HG02623 (cell line): ENCODE results near the gene GORASP1.
A peak's percentile ranks its signal among the peaks of the same experiment; 100 is the strongest.
"Not testable (repeated sequence)": the region's sequence is repeated elsewhere in the genome, so short reads cannot be mapped to it uniquely, and the experiment has no call there.

Experiments used
- ATAC-seq: cut with Tn5 transposase; IDR thresholded peaks from one replicate; pipeline ENCODE4 v1.9.1; 2021; ENCODE audit warnings: moderate library complexity; ENCODE audit not compliant: unreplicated experiment

The GORASP1 gene

GRCh38 chr3:39075910-39076309 lies 31.5 kb downstream of the GORASP1 start:
- no peak for ATAC-seq

- ATAC-seq, result no peak
These were observed 38.9 kb downstream of the GORASP1 start for GRCh38 chr3:39068556-39068955.

- no peak for ATAC-seq
These were observed 40.1 kb downstream of the GORASP1 start for GRCh38 chr3:39067286-39067685.

GRCh38 chr3:39065197-39065596 lies 42.2 kb downstream of the GORASP1 start:
- ATAC-seq, result peak; percentile 97

GRCh38 chr3:39064646-39065045 lies 42.8 kb downstream of the GORASP1 start:
- ATAC-seq, result no peak

GRCh38 chr3:39063143-39063542 lies 44.3 kb downstream of the GORASP1 start:
- ATAC-seq, result no peak

GRCh38 chr3:39062180-39062579 lies 45.2 kb downstream of the GORASP1 start:
- no peak for ATAC-seq

- ATAC-seq, result not testable (repeated sequence)
These were observed 46.2 kb downstream of the GORASP1 start for GRCh38 chr3:39061228-39061627.

- ATAC-seq, result no peak
These were observed 51.3 kb downstream of the GORASP1 start for GRCh38 chr3:39056151-39056550.

- no peak for ATAC-seq
These were observed 53.7 kb downstream of the GORASP1 start for GRCh38 chr3:39053696-39054095.

- ATAC-seq, result no peak
These were observed 54.8 kb downstream of the GORASP1 start for GRCh38 chr3:39052583-39052982.

GRCh38 chr3:39051649-39052561 lies 55.5 kb downstream of the GORASP1 start, which contains the start of the genes SCN11A and WDR48:
SCN11A (minus strand) TSS chr3:39051944; CDS start chr3:38950362, 101,582 bp downstream.
WDR48 (plus strand) TSS chr3:39052016; CDS start chr3:39052026, 10 bp downstream.
- ATAC-seq, result peak; percentile 96

GRCh38 chr3:39050029-39050428 lies 57.4 kb downstream of the GORASP1 start:
- ATAC-seq, result no peak
